CMK (cell line): ENCODE measurements around the gene CYB5B.

Experiments
- DNase-seq: peaks from one replicate; pipeline ENCODE4 v3.0.0-alpha.2; 2010; ENCODE audit warnings: low read depth

CYB5B gene

GRCh38 chr16:69448470-69449193 is 24.2 kb downstream of the CYB5B start:
- DNase-seq, result no peak

- DNase-seq, result no peak
These were observed 26.7 kb downstream of the CYB5B start for GRCh38 chr16:69451166-69451565.

GRCh38 chr16:69453936-69454335 is 29.5 kb downstream of the CYB5B start:
- DNase-seq, result no peak

GRCh38 chr16:69463876-69464275 is 39.5 kb downstream of the CYB5B start:
- DNase-seq, result no peak

GRCh38 chr16:69465083-69465721 is 40.8 kb downstream of the CYB5B start:
- DNase-seq, result peak; percentile 35

GRCh38 chr16:69465881-69466280 is 41.5 kb downstream of the CYB5B start:
- DNase-seq, result no peak

GRCh38 chr16:69466547-69466946 is 42.1 kb downstream of the CYB5B start:
- no peak for DNase-seq

GRCh38 chr16:69467080-69467479 is 42.7 kb downstream of the CYB5B start:
- DNase-seq, result no peak

GRCh38 chr16:69467531-69468204 is 43.2 kb downstream of the CYB5B start:
- no peak for DNase-seq

- no peak for DNase-seq
These were observed 45.6 kb downstream of the CYB5B start for GRCh38 chr16:69469807-69470561.

GRCh38 chr16:69471121-69471520 is 46.7 kb downstream of the CYB5B start:
- DNase-seq, result no peak

- DNase-seq, result no peak
These were observed 50.0 kb downstream of the CYB5B start for GRCh38 chr16:69474408-69474807.

GRCh38 chr16:69476920-69477443 is 52.6 kb downstream of the CYB5B start:
- DNase-seq, result no peak

GRCh38 chr16:69477546-69477945 is 53.1 kb downstream of the CYB5B start:
- no peak for DNase-seq

- DNase-seq, result no peak
These were observed 54.3 kb downstream of the CYB5B start for GRCh38 chr16:69478685-69479084.

- DNase-seq, result no peak
These were observed 55.4 kb downstream of the CYB5B start for GRCh38 chr16:69479775-69480174.

GRCh38 chr16:69481901-69482341 is 57.5 kb downstream of the CYB5B start:
- no peak for DNase-seq

GRCh38 chr16:69482410-69482991 is 58.1 kb downstream of the CYB5B start:
- no peak for DNase-seq

- no peak for DNase-seq
These were observed 59.2 kb downstream of the CYB5B start for GRCh38 chr16:69483611-69484010.

GRCh38 chr16:69485361-69485760 is 60.9 kb downstream of the CYB5B start:
- DNase-seq, result no peak

GRCh38 chr16:69485816-69486215 is 61.4 kb downstream of the CYB5B start:
- no peak for DNase-seq

- DNase-seq, result no peak
These were observed 61.9 kb downstream of the CYB5B start for GRCh38 chr16:69486272-69486671.
